ENCODE results near the gene XPC. TPM values are rescaled to one million over a fixed set of nuclear protein-coding genes. Genes with fewer than 3 reads are reported as not detected.

XPC gene
- total RNA-seq, 3 donors from 2014 or later (not counting 1 experiment from before 2014, with no cell fraction given): 45.5 to 62.1 (median 50.0) TPM

GRCh38 chr3:14120111-14120920 lies 58.1 kb downstream of the XPC start:
- no peaks in the 10 kb centered on the region for H3K27me3 Mint-ChIP-seq (ENCODE audit: low read depth in 2 of 2)
- no peak overlapping the region for H3K4me3 Mint-ChIP-seq
- peak overlapping the region in 1 of 2 donors; percentile 4 for H3K27ac Mint-ChIP-seq
- Histone ChIP-seq H3K27me3 (ENCODE audit: control insufficient read depth, insufficient read depth, low read length) (no peaks in the 10 kb centered on the region), H3K36me3 (ENCODE audit: control insufficient read depth, insufficient read depth, low read length) (peaks cover 17% of the 10 kb centered on the region), H3K27ac (ENCODE audit: low read length) (no peak overlapping the region), H3K4me3 (ENCODE audit: low read length) (no peak overlapping the region), H3K9me3 (ENCODE audit: control insufficient read depth, insufficient read depth, low read length) (no peaks in the 10 kb centered on the region), H3K4me1 (ENCODE audit: control insufficient read depth, insufficient read depth, low read length) (peaks cover 10% of the 10 kb centered on the region)
- DNase-seq (no peak), ATAC-seq (no peak)
- H3K4me1 Mint-ChIP-seq: peaks cover 17 to 18% of the 10 kb centered on the region in 2 donors
- TF ChIP-seq CTCF (IDR thresholded peaks at IDR 0.05): no peak
- H3K9me3 Mint-ChIP-seq: no peaks in the 10 kb centered on the region
- intact Hi-C loops (cut with micrococcal nuclease): no loop called here
- 92% methylated on average over 10 of the region's 11 CpGs for WGBS (ENCODE audit: insufficient coverage)
- H3K36me3 Mint-ChIP-seq: no peaks in the 10 kb centered on the region

- Histone ChIP-seq H3K4me3 (ENCODE audit: low read length) (no peak overlapping the region), H3K27ac (ENCODE audit: low read length) (no peak overlapping the region), H3K9me3 (ENCODE audit: control insufficient read depth, insufficient read depth, low read length) (no peaks in the 10 kb centered on the region), H3K27me3 (ENCODE audit: control insufficient read depth, insufficient read depth, low read length) (no peaks in the 10 kb centered on the region), H3K36me3 (ENCODE audit: control insufficient read depth, insufficient read depth, low read length) (peaks cover 24% of the 10 kb centered on the region), H3K4me1 (ENCODE audit: control insufficient read depth, insufficient read depth, low read length) (peaks cover 8% of the 10 kb centered on the region)
- DNase-seq (no peak), ATAC-seq (no peak)
- Mint-ChIP-seq H3K27me3 (ENCODE audit: low read depth in 2 of 2) (no peaks in the 10 kb centered on the region), H3K27ac (no peak overlapping the region), H3K4me3 (no peak overlapping the region), H3K9me3 (no peaks in the 10 kb centered on the region), H3K4me1 (peaks cover 14 to 16% of the 10 kb centered on the region in 2 donors), H3K36me3 (peaks cover 5% of the 10 kb centered on the region)
- WGBS (ENCODE audit: insufficient coverage): 87% methylated on average over 1 of the region's 2 CpGs
- no peak for TF ChIP-seq CTCF (IDR thresholded peaks at IDR 0.05)
- intact Hi-C loops (cut with micrococcal nuclease): no loop called here
Observed at GRCh38 chr3:14119651-14120050, 58.8 kb downstream of the XPC start.

DNA sequence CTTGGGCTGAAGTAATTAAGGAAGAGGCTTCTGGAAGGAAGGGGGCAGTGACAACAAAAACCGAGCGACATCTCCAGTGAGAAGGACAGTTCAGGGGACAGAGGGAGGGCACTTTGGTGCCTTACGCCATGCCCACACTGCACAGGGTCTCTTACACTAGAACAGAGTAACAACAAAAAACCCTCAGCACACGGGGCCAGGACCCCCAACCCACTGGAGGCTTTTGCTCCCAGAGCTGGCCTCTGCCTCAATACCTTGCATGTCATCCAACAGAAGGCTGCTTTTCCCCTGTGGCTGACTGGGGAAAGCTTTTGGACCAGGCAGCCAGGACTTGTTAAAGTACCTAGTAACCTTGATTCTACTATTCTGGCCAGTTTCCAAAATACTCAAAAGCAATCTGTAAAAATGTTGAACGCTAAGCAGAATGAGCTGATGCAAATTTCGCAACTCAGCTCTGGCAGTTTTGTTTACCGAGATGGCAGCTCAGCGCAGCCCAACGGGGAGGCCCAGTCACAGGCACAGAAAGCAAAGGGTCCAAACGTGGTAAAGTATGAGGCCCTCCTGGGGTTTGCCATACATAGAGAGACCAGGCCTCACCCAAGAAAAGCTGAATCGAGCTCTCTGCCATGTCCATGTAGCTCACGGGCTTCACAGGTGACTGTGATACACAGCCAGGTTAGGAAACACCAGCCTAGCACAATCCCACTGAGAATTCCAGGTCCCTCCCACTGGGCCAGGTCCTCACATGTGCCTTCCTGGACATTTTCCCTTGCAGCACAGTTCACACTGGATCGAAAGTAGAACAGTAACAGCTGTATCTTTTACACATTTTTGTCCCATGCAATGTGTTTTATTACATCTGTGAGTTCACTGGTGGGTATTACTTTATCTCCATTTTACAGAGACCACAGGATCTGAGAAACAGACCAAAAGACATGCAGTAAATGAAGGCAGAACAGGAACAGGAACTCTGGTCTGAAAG lies 59.7 kb downstream of the XPC start:
- 84% methylated on average over 13 of the region's 13 CpGs for WGBS (ENCODE audit: insufficient coverage)
- H3K36me3 ChIP-seq (ENCODE audit: control insufficient read depth, insufficient read depth, low read length): peaks cover 34% of the 10 kb centered on the region
- H3K9me3 Mint-ChIP-seq: no peaks in the 10 kb centered on the region

More for the DNA sequence above, 59.7 kb downstream of the XPC start:
- Histone ChIP-seq H3K27ac (ENCODE audit: low read length) (no peak overlapping the region), H3K4me1 (ENCODE audit: control insufficient read depth, insufficient read depth, low read length) (peaks cover 3% of the 10 kb centered on the region), H3K4me3 (ENCODE audit: low read length) (no peak overlapping the region), H3K27me3 (ENCODE audit: control insufficient read depth, insufficient read depth, low read length) (no peaks in the 10 kb centered on the region), H3K9me3 (ENCODE audit: control insufficient read depth, insufficient read depth, low read length) (no peaks in the 10 kb centered on the region)
- Mint-ChIP-seq H3K36me3 (peaks cover 5% of the 10 kb centered on the region), H3K27ac (no peak overlapping the region), H3K4me1 (peaks cover 9 to 12% of the 10 kb centered on the region in 2 donors), H3K4me3 (no peak overlapping the region), H3K27me3 (ENCODE audit: low read depth in 2 of 2) (no peaks in the 10 kb centered on the region)
- intact Hi-C loops (cut with micrococcal nuclease): no loop called here
- ATAC-seq (no peak), DNase-seq (no peak)
- no peak for TF ChIP-seq CTCF (IDR thresholded peaks at IDR 0.05)

Data from natural killer cell (primary cell).